ENCODE measurements around the gene AK4. TPM values are rescaled to one million over a fixed set of nuclear protein-coding genes. Genes with fewer than 3 reads are reported as not detected.
"Not testable (repeated sequence)": the region's sequence is repeated elsewhere in the genome, so short reads cannot be mapped to it uniquely, and the experiment has no call there.

Gene AK4
- total RNA-seq, 2 experiments from 2014 or later: 0.08 to 0.14 TPM

- no peaks in the 10 kb centered on the region for H3K4me1 Mint-ChIP-seq (ENCODE audit: low read depth)
- no peaks in the 10 kb centered on the region for H3K36me3 Mint-ChIP-seq (ENCODE audit: low read depth)
- TF ChIP-seq, protein P1, sequence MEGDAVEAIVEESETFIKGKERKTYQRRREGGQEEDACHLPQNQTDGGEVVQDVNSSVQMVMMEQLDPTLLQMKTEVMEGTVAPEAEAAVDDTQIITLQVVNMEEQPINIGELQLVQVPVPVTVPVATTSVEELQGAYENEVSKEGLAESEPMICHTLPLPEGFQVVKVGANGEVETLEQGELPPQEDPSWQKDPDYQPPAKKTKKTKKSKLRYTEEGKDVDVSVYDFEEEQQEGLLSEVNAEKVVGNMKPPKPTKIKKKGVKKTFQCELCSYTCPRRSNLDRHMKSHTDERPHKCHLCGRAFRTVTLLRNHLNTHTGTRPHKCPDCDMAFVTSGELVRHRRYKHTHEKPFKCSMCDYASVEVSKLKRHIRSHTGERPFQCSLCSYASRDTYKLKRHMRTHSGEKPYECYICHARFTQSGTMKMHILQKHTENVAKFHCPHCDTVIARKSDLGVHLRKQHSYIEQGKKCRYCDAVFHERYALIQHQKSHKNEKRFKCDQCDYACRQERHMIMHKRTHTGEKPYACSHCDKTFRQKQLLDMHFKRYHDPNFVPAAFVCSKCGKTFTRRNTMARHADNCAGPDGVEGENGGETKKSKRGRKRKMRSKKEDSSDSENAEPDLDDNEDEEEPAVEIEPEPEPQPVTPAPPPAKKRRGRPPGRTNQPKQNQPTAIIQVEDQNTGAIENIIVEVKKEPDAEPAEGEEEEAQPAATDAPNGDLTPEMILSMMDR (IDR thresholded peaks at IDR 0.05): no peak
- H3K27me3 ChIP-seq (ENCODE audit: control insufficient read depth in 1 of 2, insufficient read depth in 2 of 2, low read length in 2 of 2): no peaks in the 10 kb centered on the region
- H3K27me3 Mint-ChIP-seq: peaks cover 17% of the 10 kb centered on the region
- ChIA-PET CTCF (no interaction called here), POLR2A (interaction anchor here (0.6 kb wide), 1 partner anchor 21 kb away, joined by 4 read pairs; no protein-coding TSS in a partner anchor)
- H3K4me1 ChIP-seq (ENCODE audit: insufficient read depth, low read length): no peaks in the 10 kb centered on the region
- H3K27ac Mint-ChIP-seq: no peak overlapping the region
- no peaks in the 10 kb centered on the region for H3K9me3 ChIP-seq (ENCODE audit: control insufficient read depth in 1 of 2, insufficient read depth in 1 of 2, low read length in 2 of 2)
- DNase-seq (no peak), ATAC-seq (ENCODE audit: poor library complexity) (no peak)
- no peak overlapping the region for H3K4me3 Mint-ChIP-seq
- intact Hi-C loops (cut with DNase I, micrococcal nuclease): no loop called here
- no peak overlapping the region for H3K4me3 ChIP-seq (ENCODE audit: low read length)
- H3K27ac ChIP-seq (ENCODE audit: low read depth in 1 of 2, low read length in 2 of 2): no peak overlapping the region
- no peaks in the 10 kb centered on the region for H3K9me3 Mint-ChIP-seq
- no peaks in the 10 kb centered on the region for H3K36me3 ChIP-seq (ENCODE audit: insufficient read depth, low read length)
Measured at GRCh38 chr1:65157546-65157941, 9.5 kb downstream of the AK4 start.

DNA sequence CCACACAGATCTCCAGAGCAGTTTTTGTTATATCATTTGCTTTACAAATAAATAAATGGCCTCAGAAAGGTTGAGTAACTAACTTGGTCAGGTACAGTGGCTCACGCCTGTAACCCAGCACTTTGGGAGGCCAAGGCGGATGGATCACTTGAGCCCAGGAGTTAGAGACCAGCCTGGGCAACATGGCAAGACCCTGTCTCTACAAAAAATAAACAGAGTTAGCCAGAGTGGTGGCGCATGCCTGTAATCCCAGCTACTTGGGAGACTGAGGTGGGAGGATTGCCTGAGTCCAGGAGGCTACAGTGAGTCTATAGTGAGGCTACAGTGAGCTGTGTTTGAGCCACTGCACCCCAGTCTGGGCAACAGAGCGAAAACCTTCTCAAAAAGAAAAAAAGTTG is 11.3 kb downstream of the AK4 start:
- intact Hi-C loops (cut with DNase I, micrococcal nuclease); ATAC-seq (ENCODE audit: poor library complexity); H3K27me3 Mint-ChIP-seq; H3K4me1 Mint-ChIP-seq (ENCODE audit: low read depth); H3K36me3 Mint-ChIP-seq (ENCODE audit: low read depth); H3K36me3 ChIP-seq (ENCODE audit: insufficient read depth, low read length); H3K27ac Mint-ChIP-seq; CTCF ChIA-PET; H3K4me3 ChIP-seq (ENCODE audit: low read length); H3K4me3 Mint-ChIP-seq; POLR2A ChIA-PET; DNase-seq; H3K9me3 Mint-ChIP-seq; H3K27ac ChIP-seq (ENCODE audit: low read depth in 1 of 2, low read length in 2 of 2); H3K27me3 ChIP-seq (ENCODE audit: control insufficient read depth in 1 of 2, insufficient read depth in 2 of 2, low read length in 2 of 2); H3K9me3 ChIP-seq (ENCODE audit: control insufficient read depth in 1 of 2, insufficient read depth in 1 of 2, low read length in 2 of 2); H3K4me1 ChIP-seq (ENCODE audit: insufficient read depth, low read length): not testable (repeated sequence)

GRCh38 chr1:65159801-65160523 is 12.0 kb downstream of the AK4 start:
- Mint-ChIP-seq H3K36me3 (ENCODE audit: low read depth) (no peaks in the 10 kb centered on the region), H3K9me3 (no peaks in the 10 kb centered on the region), H3K4me3 (no peak overlapping the region), H3K4me1 (ENCODE audit: low read depth) (no peaks in the 10 kb centered on the region), H3K27me3 (peaks cover 5% of the 10 kb centered on the region), H3K27ac (no peak overlapping the region)
- Histone ChIP-seq H3K4me1 (ENCODE audit: insufficient read depth, low read length) (no peaks in the 10 kb centered on the region), H3K27ac (ENCODE audit: low read depth in 1 of 2, low read length in 2 of 2) (no peak overlapping the region), H3K27me3 (ENCODE audit: control insufficient read depth in 1 of 2, insufficient read depth in 2 of 2, low read length in 2 of 2) (no peaks in the 10 kb centered on the region), H3K36me3 (ENCODE audit: insufficient read depth, low read length) (no peaks in the 10 kb centered on the region), H3K4me3 (ENCODE audit: low read length) (no peak overlapping the region), H3K9me3 (ENCODE audit: control insufficient read depth in 1 of 2, insufficient read depth in 1 of 2, low read length in 2 of 2) (no peaks in the 10 kb centered on the region)
- CTCF ChIA-PET: interaction anchor here (0.7 kb wide), 1 partner anchor 395 kb away, joined by 3 read pairs; no protein-coding TSS in a partner anchor
- POLR2A ChIA-PET: interaction anchor here (0.7 kb wide), 1 partner anchor 519 kb away, joined by 5 read pairs; no protein-coding TSS in a partner anchor
- ATAC-seq (ENCODE audit: poor library complexity): no peak
- intact Hi-C loops (cut with DNase I, micrococcal nuclease): no loop called here
- TF ChIP-seq, protein P1 (IDR thresholded peaks at IDR 0.05): no peak
- DNase-seq: no peak

All from CD4-positive, alpha-beta T cell (primary cell).